HepG2 (cell line): ENCODE measurements around the gene TMEM95. TPM values are rescaled to one million over a fixed set of nuclear protein-coding genes. Genes with fewer than 3 reads are reported as not detected.

Experiments
- CCAR2 ChIP-seq: fragments of 200-400 bp; formaldehyde crosslinking; optimal IDR thresholded peaks from 2 replicates; pipeline ENCODE3; 2018; ENCODE audit warnings: low read depth, mild to moderate bottlenecking, low read length, moderate library complexity
- CEBPG ChIP-seq: IDR thresholded peaks from 2 replicates; pipeline ENCODE4 v1.6.1; 2016
- ETV5 ChIP-seq: IDR thresholded peaks from 2 replicates; pipeline ENCODE4 v1.6.1; 2018; ENCODE audit warnings: missing biosample characterization, missing genetic modification reagents, inconsistent platforms, borderline replicate concordance
- FIP1L1 ChIP-seq: fragments of 200-400 bp; formaldehyde crosslinking; IDR thresholded peaks from 2 replicates; pipeline ENCODE4 v1.6.1; 2018; ENCODE audit warnings: low read depth, mild to moderate bottlenecking, low read length, moderate library complexity, borderline replicate concordance; ENCODE audit not compliant: insufficient read depth
- MAFG ChIP-seq: sonication (generic); formaldehyde crosslinking; IDR thresholded peaks from 2 replicates; pipeline ENCODE4 v1.5.1; 2020; ENCODE audit warnings: mild to moderate bottlenecking, missing genetic modification reagents
- MEF2D ChIP-seq: sonication (generic); formaldehyde crosslinking; IDR thresholded peaks from 2 replicates; pipeline ENCODE4 v1.5.1; 2020; ENCODE audit warnings: mild to moderate bottlenecking, missing genetic modification reagents
- NR1H2 ChIP-seq: sonication (generic); formaldehyde crosslinking; IDR thresholded peaks from 2 replicates; pipeline ENCODE4 v1.8.1; 2022; ENCODE audit warnings: low read depth, missing genetic modification reagents, borderline replicate concordance
- RBAK ChIP-seq: sonication (generic); formaldehyde crosslinking; IDR thresholded peaks from 2 replicates; pipeline ENCODE4 v1.5.1; 2020; ENCODE audit warnings: mild to moderate bottlenecking, missing genetic modification reagents
- RELA ChIP-seq: sonication (generic); formaldehyde crosslinking; IDR thresholded peaks from 2 replicates; pipeline ENCODE4 v1.4.0; 2020; ENCODE audit warnings: missing genetic modification reagents
- SP5 ChIP-seq: IDR thresholded peaks from 2 replicates; pipeline ENCODE4 v1.6.1; 2016; ENCODE audit warnings: low read depth, borderline replicate concordance
- ZBED4 ChIP-seq: sonication (generic); formaldehyde crosslinking; IDR thresholded peaks from 2 replicates; pipeline ENCODE4 v1.4.0; 2020; ENCODE audit warnings: missing genetic modification reagents, borderline replicate concordance
- ZBTB20 ChIP-seq: sonication (generic); formaldehyde crosslinking; IDR thresholded peaks from 2 replicates; pipeline ENCODE4 v1.8.1; 2023; ENCODE audit warnings: missing genetic modification reagents, low read depth, mild to moderate bottlenecking, borderline replicate concordance
- ZFP1 ChIP-seq: IDR thresholded peaks from 2 replicates; pipeline ENCODE4 v1.6.1; 2016
- ZMAT3 ChIP-seq: sonication (generic); formaldehyde crosslinking; conservative IDR thresholded peaks from 2 replicates; pipeline ENCODE4 v1.7.0; 2021; ENCODE audit warnings: missing genetic modification reagents
- ZNF234 ChIP-seq: sonication (generic); formaldehyde crosslinking; conservative IDR thresholded peaks from 2 replicates; pipeline ENCODE4 v1.5.1; 2020; ENCODE audit warnings: mild to moderate bottlenecking, missing genetic modification reagents
- ZNF251 ChIP-seq: sonication (generic); formaldehyde crosslinking; IDR thresholded peaks from 2 replicates; pipeline ENCODE4 v1.9.0; 2021; ENCODE audit warnings: mild to moderate bottlenecking, missing genetic modification reagents
- ZNF256 ChIP-seq: sonication (generic); formaldehyde crosslinking; conservative IDR thresholded peaks from 2 replicates; pipeline ENCODE4 v1.4.0; 2020; ENCODE audit warnings: missing genetic modification reagents
- ZNF280D ChIP-seq: sonication (generic); formaldehyde crosslinking; IDR thresholded peaks from 2 replicates; pipeline ENCODE4 v1.5.1; 2020; ENCODE audit warnings: mild to moderate bottlenecking, missing genetic modification reagents
- ZNF350 ChIP-seq: sonication (generic); formaldehyde crosslinking; IDR thresholded peaks from 2 replicates; pipeline ENCODE4 v1.4.0; 2020; ENCODE audit warnings: mild to moderate bottlenecking, low read depth, missing genetic modification reagents, borderline replicate concordance
- ZNF724P ChIP-seq: sonication (generic); formaldehyde crosslinking; IDR thresholded peaks from 2 replicates; pipeline ENCODE4 v1.8.0; 2022; ENCODE audit warnings: missing genetic modification reagents, borderline replicate concordance
- ZNF775 ChIP-seq: sonication (generic); formaldehyde crosslinking; IDR thresholded peaks from 2 replicates; pipeline ENCODE4 v1.4.0; 2020; ENCODE audit warnings: missing genetic modification reagents, mild to moderate bottlenecking, moderate library complexity, borderline replicate concordance
- ZUFSP ChIP-seq: sonication (generic); formaldehyde crosslinking; IDR thresholded peaks from 2 replicates; pipeline ENCODE4 v1.9.0; 2021; ENCODE audit warnings: missing genetic modification reagents, mild to moderate bottlenecking, borderline replicate concordance
- polyA plus RNA-seq, 8 experiments: library from polyadenylated mRNA; depleted of rRNA in 3 of 8; stranded (reverse) in 7 of 8; unstranded in 1 of 8; fragments of >200 nt; fragmentation: Illumina TruSeq in 4 of 8; extraction: Trizol in 4 of 8; gene quantifications; 2 replicates each; pipeline versions ENCODE4 v1.2.1 to v1.2.3, GENCODE V29; 2011 to 2016; ENCODE audit warnings: low read depth in 4 of 8, missing spikeins in 1 of 8, mixed read lengths in 1 of 8; ENCODE audit not compliant: insufficient read depth in 1 of 8
- total RNA-seq, 5 experiments: library from RNA; depleted of rRNA; stranded (reverse); fragments of >200 nt; fragmentation: Illumina TruSeq; extraction: Trizol; gene quantifications; 2 replicates each; pipeline ENCODE4 v1.2.3, GENCODE V29; 2016; ENCODE audit warnings: low read depth in 1 of 5

Gene TMEM95
- total and polyA plus RNA-seq, 2 of the 13 experiments (the other 11 are each of a cell fraction or from before 2014, with no cell fraction given): not detected

GRCh38 chr17:7380855-7381683 lies 26.1 kb downstream of the TMEM95 start, which contains the start of gene TNK1 (continued):
- TF ChIP-seq CEBPG (no peak), ZNF234 (CRISPR knock-in tag) (no peak), ZNF280D (CRISPR knock-in tag) (no peak), RBAK (CRISPR knock-in tag) (no peak), ETV5 (CRISPR knock-in tag) (peak; percentile 40; the same call in 1 of the 2 replicates), ZBED4 (CRISPR knock-in tag) (no peak), MEF2D (no peak), ZNF724P (CRISPR knock-in tag) (peak; percentile 62; the same call in 1 of the 2 replicates), ZMAT3 (no peak; the same call in 1 of the 2 replicates), ZNF775 (CRISPR knock-in tag) (peak; percentile 34; the same call in 1 of the 2 replicates), ZUFSP (no peak), CCAR2 (no peak), NR1H2 (CRISPR knock-in tag) (no peak), ZBTB20 (CRISPR knock-in tag) (no peak), ZNF350 (CRISPR knock-in tag) (no peak), FIP1L1 (no peak), RELA (CRISPR knock-in tag) (no peak), ZNF251 (CRISPR knock-in tag) (no peak), MAFG (no peak), SP5 (CRISPR knock-in tag) (peak; percentile 63; the same call in 1 of the 2 replicates), ZNF256 (CRISPR knock-in tag) (no peak), ZFP1 (CRISPR knock-in tag) (no peak)
